GM21717 (cell line): Measurements from ENCODE around the gene TTC13.

Source experiments
- ATAC-seq: cut with Tn5 transposase; IDR thresholded peaks from one replicate; pipeline ENCODE4 v1.9.1; 2021; ENCODE audit warnings: mild to moderate bottlenecking, moderate library complexity; ENCODE audit not compliant: unreplicated experiment

TTC13 gene

DNA sequence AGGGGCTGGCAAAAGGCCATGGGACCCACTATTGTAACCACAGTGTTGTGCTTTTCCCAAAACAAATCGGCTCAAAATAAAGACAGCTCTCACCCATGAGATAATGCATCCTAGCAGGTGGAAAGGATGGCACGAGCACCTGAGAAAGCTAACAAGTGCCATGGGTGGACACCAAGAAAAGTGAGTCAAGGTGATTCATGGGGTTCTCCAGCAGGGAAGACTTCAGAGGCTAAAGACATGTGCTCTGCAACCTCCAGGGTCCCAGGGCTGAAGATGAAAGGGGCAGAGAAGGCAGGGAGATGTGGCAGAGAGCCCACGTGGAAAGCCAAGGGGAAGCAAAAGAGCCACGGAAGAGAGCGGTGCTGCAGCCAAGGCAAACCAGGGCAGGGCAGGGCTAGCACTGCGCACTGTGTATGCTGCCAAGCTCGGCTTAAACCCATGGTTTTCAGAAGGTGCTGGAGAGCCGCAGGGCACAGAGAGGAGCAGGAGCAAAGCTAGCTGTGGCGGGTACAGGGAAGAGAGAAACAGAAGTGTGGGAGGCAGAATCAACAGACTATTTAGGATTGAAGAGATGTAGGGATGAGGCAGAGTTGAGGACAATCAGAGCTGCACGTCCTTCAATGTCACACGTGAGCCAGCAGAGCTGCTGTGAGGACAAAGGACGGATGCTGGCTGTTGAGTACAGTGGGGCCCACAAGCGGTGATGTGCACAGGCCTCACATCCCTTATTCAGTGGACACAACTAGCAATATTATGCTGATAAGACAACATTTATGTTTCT lies 68.5 kb downstream of the TTC13 start:
- ATAC-seq: no peak

DNA sequence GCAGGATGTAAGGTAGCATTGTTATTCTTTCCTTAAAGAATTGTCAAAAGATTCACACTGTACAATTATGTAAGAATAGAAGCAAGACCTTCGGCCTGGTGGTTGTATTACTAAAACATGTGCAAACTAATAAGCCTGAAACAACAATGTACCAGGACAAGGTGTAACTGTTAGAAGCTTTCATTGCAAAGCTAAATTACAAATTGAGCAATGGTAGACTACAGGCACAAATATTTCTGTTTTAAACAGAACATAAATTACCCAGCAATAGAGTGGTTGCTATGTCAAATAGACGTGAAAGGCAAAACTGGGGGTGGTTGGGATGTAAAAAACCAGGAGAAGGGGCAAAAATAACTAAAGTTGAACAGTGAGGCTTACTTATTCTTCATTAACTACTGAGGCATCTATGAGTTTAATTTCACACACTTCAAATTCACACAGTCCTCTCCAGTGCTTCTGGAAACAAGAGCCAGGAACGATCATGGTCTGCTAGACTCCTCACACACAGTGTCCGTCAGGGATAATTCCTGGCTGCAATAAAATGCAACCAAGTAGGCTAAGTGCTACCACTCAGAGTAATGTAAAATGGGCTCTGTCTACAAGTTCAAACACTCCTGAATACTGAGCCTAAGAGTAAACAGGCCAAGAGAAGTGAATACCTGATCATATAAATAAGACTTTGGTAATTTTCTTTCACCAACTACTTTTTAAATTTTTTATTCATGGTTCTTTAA lies 71.0 kb downstream of the TTC13 start:
- no peak for ATAC-seq

DNA sequence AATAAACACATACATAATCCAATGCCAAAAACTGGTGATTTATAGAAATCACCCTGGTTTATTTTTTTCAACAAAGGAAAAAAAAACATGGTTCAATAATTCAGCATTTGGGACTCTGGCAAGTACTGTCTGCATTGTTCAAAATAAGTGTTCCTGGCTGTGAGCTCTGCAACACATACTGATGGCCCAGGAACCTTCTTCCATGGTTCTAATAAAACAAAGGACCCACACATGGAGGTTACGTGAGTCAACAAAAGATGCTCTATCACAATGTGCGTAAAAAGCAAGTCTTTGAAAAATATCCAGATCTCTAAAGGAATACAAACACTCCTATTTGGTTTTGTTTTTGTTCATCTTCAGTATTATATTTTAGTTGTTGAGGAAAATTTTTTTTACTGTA lies 72.4 kb downstream of the TTC13 start:
- ATAC-seq: no peak

DNA sequence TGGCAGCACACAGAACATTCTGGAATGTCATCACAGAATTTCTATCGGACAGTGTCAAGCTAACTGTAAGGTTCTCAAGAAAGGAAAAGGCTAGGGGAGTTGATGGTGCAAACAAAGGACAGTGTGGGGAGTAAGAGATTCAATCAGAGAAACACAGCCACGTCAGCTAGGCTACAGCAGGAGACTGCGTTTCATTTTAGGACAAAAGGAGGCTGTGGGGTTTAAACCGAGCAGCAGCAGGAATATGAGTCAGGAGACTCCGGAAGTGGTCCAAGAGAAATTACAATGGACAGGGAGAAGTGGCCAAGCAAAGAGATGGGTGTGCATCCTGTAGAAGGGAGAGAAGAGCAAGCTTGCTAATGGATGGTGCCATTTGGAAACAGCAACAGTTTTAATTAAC lies 72.9 kb downstream of the TTC13 start:
- no peak for ATAC-seq

DNA sequence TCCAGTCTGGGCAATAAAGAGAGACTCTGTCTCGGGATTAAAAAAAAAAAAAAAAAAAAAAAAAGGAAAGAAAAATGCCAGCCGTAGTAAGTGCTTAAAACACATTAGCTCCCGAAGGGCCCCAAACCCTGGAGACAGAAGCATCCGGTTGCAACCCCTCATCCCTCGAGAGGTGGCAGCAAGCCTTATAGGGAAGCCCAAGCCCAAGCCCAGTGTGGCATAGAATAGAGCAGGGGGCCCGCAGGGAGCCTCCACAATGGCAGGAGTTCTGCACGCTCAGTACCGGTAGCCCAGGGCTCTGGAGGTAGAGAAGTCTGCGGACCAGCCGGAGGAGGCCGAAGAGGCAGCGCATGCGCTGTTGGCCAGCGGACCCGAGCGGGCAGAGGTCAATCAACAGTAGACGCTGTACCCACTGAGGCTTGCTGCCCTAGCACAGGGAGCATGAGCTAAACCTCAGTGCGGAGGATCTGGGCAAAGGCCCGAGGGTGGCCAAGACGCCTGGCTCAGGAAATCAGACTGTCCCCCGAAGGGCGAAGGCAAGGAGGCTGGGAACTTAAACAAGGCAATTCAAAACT lies 76.2 kb downstream of the TTC13 start:
- ATAC-seq: no peak

DNA sequence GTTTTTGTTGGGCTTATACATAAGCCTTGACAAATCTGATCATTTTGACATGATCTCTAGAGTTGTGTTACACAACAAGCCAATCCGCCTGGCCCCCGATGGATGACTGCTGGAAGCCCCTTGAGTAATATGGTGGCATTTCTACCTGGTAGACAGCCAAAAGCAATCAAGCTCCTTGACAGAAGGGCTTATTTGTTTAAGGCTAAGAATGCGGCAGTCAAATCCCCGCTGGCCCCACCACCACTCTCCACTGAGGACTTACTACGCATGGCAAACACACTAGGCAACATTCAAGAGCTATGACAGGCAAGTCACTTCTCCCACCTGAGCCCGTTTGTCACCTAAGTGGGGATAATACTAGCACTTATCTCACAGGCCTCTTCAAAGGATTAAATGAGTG lies 77.0 kb downstream of the TTC13 start:
- no peak for ATAC-seq

DNA sequence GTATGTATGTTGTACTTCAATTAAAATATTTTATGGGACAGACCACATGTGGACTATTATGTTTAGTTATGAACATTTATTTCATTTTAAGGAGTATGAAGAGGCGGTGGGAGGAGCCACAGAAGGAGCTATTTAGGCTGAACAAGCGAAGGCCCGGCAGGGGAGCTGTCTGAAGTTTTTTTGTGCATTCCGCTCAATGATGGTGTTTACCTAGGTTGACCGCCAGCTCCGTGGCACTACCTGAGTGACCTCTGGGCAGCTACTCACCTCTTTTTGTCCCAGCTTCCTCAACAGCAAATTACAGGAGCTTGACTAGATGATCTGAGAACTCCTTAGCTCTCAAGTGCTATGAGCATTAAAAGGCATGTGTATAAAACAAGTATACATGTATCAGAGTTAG lies 77.7 kb downstream of the TTC13 start:
- ATAC-seq: no peak

DNA sequence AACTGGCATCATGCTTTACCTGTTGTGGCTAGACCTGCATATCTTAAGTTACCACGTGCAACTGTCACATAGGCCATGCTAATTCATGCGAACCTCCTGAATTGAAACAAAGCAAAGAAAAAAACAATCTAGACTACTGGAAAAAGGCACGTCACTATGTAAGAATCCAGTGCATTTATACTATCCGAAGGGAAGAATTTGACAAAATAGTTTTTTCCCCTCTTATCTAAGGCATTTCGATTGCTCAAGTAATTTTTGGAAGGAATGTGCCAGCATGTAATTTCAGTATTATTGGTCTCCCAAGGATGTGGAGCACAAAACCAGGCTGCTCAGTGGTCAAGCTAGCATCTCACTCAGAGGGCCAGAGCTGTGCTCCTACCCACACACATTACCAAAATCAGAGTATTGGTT lies 78.8 kb downstream of the TTC13 start:
- ATAC-seq: no peak

DNA sequence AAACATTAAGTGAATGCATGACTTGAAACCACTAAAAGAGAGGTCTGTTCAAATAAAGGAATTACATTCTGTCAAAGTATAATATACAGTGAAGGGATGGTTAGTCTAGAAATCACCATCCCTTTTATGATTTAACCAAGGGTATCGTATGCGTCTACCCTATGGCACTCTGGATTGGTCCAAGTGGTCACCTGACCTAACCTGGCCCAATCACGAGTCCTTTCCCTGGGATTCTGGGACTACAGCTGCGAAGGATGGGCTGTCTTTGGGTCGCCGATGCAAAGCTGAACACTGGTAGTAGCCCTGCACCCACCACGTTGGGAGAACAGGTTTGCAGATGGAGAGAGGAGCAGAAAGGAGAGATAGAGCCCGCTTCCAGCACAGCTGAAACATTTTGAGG lies 79.9 kb downstream of the TTC13 start:
- ATAC-seq: no peak

DNA sequence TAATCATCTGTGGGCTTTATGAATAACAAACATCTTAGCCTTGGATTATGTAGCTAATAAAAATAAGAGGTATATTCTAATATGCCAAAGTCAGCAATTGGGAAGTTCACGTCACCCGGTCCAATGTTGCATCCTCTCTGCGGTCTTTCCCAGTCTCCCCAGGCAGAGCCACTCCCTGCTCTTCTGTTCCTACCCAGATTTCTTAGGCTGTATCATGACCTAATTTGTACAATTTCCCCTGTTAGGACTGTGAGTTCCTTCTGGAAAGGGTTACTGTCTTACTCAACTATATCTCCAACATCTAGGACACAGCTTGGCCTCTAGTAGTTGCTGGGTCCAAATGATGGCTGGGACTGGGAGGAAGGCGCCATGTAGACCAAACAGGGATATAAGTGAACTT lies 80.5 kb downstream of the TTC13 start:
- ATAC-seq: no peak

DNA sequence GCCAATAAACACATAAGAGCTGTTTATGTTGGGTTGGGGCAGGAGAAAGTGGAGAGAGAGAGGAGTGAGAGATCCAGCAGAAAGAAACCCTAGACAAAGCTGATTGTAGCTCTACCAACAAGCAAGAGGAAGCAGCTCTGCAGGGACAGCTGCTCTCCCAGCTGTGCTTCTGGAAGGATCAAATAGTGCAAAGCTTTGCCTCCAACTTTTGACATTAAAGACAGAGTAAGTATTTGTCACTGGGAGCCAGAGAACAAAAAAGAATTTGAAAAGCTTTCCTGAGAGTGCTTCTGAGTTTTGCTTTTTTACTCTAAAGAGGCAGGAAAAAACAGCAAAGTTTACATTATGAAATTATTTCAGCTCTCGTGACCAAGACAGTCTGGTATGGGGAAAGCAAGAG lies 81.9 kb downstream of the TTC13 start:
- no peak for ATAC-seq

DNA sequence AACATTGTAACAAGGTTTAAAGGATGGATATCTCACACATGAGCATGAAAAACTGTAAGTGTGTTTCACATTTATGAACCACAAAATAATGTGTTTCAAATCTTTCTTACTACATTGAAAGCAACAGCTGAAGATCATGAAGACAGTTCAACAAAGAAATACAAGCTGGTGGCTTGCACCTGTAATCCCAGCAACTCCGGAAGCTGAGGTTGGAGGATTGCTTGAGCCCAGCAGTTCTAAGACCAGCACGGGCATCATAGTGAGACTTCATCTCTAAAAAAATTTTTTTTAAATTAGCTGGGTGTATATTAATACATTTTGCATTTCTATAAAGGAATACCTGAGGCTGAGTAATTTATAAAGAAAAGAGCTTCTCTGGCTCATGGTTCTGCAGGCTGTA lies 83.2 kb downstream of the TTC13 start:
- ATAC-seq: no peak

DNA sequence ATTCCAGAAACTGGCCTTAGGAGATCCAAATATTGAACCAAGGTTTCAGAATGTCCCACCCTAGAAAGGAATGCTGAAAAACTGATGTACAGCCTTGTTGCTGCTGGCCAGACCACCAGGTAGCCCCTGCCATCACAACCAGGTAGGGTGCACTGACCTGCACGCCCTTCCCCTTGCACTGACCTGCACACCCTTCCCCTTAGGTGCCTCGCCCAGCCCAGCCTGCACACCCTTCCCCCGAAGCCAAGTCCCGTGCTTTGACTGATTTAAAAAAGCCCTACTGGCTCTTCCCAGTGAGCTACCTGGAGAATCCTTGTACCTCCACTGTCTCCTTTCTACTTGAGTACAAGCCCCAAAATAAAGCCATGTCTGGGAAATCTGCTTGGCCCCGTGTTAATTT lies 84.0 kb downstream of the TTC13 start:
- no peak for ATAC-seq

DNA sequence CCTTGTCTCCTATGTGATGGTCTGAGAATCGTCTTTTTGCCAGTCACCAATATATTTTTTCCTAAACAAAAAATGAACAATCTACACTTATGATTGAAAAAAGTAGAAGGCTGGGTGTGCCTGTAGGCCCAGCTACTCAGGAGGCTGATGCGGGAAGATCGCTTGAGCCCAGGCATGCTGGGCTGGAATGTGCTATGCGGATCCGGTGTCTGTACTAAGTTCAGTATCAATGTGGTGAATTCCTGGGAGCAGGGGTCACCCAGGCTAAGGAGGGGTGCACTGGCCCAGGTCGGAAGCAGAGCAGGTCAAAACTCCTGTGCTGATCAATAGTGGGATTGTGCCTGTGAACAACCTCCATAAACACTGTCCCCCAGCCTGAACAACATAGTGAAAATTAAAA lies 84.6 kb downstream of the TTC13 start:
- no peak for ATAC-seq

DNA sequence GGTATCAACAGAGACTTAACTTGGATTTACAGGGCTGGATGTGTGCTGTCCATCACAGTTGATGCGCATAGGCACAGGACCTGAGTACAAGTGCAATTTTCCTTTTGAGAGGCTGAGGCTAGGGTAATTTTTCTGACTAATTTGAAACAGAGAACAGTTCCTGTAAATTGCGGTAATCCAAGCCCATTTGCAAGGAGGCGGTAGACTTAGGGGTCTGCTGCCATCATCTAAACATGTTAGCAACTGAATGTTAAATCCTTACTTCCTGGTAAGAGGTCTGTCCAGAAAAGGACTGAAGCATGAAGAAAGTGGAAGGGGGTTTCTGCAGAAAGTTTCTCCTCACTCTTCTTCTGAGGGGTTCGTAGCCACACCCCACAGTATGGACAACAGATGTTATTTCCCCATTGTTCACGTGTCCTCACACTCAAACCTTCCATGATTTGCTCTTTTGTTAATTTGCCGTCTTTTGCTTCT lies 86.6 kb downstream of the TTC13 start:
- ATAC-seq: peak; percentile 69

DNA sequence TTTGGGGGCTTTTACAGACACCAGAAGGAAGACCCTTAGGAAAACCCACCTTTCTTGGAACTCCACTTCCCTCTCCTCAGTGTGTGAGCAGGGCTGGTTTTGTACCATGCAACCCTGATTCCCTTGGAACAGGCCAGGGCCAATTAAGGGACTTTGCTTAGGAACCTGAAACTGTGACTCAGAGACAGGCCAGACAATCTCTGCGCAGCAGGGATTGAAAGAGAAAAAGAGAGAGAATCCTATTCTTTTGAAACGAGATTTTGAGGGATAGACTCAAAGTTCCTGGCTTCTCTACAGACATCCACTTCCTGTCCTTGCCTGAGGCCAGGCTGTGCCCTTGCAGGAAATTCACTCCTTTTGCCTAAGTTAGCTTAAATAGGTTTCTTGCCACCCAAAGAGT lies 87.2 kb downstream of the TTC13 start:
- ATAC-seq: no peak

DNA sequence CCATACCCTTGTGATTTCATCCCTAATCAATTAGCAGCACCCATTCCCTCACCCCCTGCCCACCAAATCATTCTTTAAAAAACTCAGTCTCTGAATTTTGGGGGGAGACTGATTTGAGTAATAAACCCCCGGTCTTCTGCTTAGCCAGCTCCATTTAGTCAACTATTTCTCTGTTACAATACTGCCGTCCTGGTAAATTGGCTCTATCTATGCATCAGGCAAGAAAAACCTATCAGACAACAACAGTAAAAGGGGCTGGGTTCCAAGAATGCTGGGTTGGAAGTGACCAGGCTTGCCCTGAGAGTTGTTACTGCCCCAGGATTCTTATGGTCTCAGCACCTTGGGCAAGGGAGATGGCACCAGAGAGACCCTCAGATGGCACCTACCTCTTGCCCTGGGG lies 94.0 kb downstream of the TTC13 start:
- no peak for ATAC-seq

DNA sequence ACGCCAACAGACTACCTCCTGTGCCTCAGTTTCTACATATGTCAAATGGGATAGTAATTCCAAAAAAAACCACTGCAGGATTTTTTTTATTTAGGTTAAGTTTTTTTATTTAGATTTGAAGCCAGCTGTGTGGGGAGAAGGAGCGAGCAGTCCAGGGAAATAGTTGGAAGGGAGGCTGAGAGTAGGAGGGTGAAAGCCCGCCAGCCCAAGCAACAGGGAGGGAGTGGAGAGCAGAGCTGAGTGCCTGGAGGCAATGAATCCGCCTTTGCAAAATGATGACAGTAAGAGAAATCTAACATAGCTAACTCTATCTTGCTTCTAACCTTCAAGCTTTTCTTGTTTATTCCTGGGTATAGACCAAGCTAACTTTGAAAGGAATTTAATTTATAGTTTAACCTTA lies 94.7 kb downstream of the TTC13 start:
- no peak for ATAC-seq

DNA sequence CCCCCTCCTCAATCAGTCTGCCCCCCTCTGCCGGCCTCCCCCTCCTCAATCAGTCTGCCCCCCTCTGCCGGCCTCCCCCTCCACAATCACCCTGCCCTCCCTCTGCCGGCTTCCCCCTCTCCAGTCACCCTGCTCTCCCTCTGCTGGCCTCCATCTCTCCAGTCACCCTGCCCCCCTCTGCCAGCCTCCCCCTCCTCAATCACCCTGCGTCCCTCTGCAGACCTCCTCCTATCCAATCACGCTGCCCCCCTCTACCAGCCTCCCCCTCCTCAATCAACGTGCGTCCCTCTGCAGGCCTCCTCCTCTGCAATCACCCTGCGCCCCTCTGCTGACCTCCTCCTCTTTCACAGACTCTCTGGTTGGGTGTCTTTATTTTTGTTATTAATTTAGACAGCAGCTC lies 98.9 kb downstream of the TTC13 start:
- ATAC-seq: no peak

DNA sequence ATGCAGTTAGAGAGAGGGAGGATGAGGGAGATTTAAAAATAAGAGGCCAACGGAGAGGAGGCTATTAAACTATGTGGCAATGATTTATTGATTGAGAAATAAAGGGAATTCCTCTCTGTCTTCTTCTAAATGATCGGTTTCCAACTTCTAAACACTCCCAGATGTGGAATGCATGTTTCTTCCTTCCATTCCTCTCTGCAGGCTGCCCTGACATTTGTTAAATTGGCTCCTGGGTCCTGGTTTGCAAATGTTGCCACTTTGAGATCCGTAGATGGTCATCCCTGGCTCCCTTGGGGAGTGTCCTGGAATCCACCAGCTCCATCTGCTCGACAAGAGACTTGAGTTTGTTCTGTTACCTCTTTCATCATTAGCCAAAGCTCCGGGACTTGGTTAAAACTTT lies 100.1 kb downstream of the TTC13 start:
- ATAC-seq: no peak

DNA sequence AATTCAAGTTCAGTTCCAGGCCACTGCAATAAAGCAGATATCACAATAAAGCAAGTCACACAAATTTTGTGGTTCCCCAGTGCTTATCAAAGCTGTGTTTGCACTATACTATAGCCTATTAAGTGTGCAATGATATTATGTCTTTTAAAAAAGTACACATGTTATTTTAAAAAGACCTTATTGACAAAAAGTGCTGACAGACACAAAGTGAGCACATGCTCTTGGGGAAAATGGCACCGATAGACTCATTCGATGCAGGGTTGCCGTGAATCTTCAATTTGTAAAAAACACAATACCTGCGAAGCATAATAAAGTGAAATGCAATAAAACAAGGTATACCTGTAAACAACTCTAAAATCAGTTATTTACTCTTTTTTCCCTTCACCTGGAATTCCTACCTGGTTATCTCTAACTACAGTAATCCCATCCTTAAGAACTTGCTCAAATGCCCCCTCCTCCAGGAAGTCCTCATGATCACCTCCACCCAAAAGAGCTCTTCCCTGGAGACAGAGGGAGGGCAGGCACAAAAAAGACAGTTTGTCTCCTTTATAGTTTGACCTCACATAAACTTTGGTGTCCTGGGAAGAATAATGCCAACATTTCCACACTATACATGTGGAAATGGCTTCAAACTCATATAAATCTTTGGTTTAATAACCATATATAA lies 100.6 kb downstream of the TTC13 start:
- ATAC-seq: no peak
